ENCODE results near the gene LETM1. TPM values are rescaled to one million over a fixed set of nuclear protein-coding genes. Genes with fewer than 3 reads are reported as not detected.

Gene LETM1
- total RNA-seq, 2 donors from 2014 or later, result 37.2 to 50.5 TPM

Other genes starting within 250 kb of the LETM1 start
- gene FAM53A, start 171.8 kb downstream of the LETM1 start, total RNA-seq, result 1 to 10 TPM; 1.3 to 1.6 TPM
- 10 to 100 TPM; 15.8 to 18.2 TPM for gene SLBP, start 143.8 kb downstream of the LETM1 start, total RNA-seq
- gene TMEM129, start 134.8 kb downstream of the LETM1 start, total RNA-seq, result 10 to 100 TPM; 34.0 to 48.4 TPM
- 1 to 10 TPM; 6.3 to 9.2 TPM for gene TACC3, start 134.6 kb downstream of the LETM1 start, total RNA-seq
- gene FGFR3, start 62.9 kb downstream of the LETM1 start, total RNA-seq, result 1 to 10 TPM; 1.6 to 5.4 TPM
- 10 to 100 TPM; 30.0 to 38.7 TPM for gene NSD2, start 15.2 kb upstream of the LETM1 start, total RNA-seq
- 10 to 100 TPM; 12.4 to 17.0 TPM for gene NELFA, start 152.8 kb upstream of the LETM1 start, total RNA-seq
- 10 to 100 TPM in 1 of 2 donors, 1 to 10 TPM in 1; 8.8 to 12.5 TPM for gene NAT8L, start 203.2 kb upstream of the LETM1 start, total RNA-seq

Measured in left cardiac atrium (tissue), 2 donors.